HG02885 (cell line): Measurements from ENCODE around the gene SLX4IP.
"Not testable (repeated sequence)": the region's sequence is repeated elsewhere in the genome, so short reads cannot be mapped to it uniquely, and the experiment has no call there.

Source experiments
- ATAC-seq: cut with Tn5 transposase; IDR thresholded peaks from one replicate; pipeline ENCODE4 v1.9.1; 2021; ENCODE audit warnings: mild to moderate bottlenecking; ENCODE audit not compliant: unreplicated experiment, poor library complexity

SLX4IP gene

DNA sequence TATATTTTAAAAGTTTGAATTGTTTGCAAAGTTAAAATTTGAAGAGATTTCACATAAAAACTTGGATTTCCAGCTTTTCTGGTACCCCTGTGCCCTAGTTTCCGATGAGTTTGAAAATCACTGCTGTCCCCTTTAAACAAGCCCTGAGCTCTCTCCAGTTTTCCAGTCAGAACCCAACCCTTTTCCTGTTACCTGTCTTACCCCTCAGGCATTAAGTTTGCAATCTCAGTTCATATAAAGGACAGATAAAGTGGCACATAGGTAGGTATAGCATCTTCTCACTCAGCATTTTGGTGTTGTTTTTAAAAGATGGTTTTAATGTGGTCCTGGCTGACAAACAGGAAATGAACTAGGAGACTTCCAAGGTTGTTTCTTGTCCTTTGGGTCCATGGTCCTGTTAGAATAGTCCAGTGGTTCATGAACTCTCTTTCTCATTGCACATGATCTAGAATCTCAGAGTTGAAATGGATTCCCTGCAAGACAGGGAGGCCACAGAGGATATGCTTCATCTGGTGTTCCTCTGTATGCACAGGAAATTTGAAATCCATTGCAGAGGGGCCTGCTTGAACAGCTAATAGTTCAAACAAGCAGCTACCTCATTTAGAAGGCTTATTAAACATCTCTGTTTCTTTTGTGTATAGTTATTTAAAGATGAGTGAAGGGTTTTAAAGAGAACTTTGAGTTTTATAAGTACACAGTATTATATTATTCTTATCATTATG lies 156.0 kb downstream of the SLX4IP start:
- no peak for ATAC-seq

DNA sequence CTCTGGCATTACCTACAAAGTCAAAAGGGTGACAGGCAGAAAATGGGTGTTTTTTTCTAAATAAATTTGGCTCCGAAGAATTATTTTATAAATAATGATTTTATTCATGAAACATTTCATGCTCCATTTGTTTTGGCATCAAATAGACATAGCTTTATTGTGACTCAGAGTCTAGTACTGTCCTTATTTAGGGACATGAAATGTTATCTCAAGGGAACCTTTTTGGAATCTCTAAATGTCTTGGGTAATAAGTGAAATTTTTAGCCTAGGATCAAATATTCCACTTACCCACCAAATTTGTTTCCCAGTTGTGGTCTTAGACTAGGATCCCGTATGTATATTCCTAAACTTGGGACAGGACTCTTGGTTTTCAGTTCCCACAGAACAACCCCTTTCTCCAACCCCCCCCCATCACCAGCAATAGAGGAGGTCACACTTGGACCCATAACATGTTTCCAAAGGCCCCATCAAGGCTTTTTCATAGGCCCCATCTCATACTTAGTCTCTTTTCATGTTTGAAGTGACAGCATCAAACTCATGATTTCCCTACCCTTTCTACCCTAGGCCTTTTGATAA lies 156.9 kb downstream of the SLX4IP start:
- ATAC-seq = no peak

DNA sequence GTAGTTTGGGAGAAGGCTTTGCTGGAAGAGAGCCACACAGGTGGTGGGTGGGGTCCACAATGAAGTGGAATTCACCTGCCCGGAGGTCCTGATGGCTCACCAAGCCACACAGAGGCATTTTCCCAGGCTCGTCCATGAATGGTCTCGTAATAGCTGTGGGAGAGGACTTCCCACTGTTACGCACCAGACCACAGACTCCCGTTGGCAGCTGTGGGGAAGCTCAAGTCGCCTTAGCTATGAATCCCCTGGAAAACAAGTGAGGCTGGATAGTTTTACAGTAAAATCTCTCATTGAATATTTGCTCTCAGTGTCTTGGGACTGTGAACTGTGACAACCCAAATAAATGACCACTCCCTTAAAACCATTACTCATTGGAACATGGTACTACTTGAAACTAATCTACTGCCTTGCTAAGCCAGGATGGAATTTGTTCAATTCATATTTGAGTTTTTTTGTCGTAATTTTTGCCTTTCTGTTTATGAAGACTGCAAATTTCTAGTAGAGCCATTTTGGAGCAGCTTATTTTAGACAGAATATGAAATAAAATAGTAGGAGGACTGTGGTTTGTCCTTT lies 159.3 kb downstream of the SLX4IP start:
- no peak for ATAC-seq

DNA sequence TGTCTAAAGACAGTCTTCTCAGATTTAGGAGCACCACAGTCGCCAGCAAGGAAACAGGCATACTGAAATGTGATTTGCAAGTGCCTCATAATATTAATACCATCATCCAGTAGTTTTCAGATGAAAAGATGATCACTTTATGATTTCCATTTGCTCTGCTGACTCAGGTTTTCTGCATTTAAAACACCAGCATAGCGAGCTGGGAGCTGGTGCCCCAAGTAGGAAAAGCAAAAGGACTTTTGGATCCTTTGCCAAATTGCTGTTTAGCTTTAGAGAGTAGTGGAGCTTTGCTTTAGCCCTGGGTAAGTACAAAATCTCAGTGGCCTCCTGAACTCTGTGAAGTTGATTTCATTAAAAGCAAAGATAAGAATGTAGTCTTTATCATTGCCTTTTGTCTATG lies 160.2 kb downstream of the SLX4IP start:
- no peak for ATAC-seq

DNA sequence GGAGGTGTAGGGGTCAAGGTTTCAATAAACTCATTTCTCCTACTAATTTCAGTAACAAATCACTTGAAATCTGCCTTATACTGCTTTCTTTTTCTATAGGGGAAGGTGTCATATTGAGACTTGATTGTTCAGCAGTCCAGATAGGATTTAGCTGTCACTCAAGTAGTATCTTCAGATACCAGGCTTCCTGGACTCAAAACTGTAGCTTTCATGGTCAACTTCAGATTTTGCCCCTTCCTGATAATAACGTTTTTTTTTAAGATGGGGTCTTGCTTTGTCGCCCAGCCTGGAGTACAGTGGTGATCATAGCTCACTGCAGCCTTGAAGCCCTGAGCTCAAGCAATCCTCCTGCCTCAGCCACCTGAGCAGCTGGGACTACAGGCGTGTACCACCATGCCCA lies 160.9 kb downstream of the SLX4IP start:
- no peak for ATAC-seq

DNA sequence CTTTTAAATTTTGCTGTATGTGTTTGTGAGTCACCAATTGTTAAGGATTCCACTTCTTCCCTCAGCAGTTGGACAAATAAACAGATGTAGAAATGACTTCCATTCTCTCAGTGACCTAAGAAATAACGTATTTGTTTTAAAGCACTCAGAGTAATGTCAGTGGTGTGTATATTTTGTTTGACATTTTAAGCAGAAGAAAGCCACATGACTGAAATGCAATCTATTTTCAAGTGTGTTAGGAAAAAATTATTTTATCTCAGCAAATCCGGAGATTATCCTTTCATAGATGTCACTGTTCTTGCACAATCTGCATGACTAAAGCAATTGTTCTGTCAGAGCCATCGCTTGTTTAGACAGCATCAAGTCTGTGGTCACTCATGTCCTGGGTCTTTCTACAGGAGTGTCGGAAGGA lies 161.6 kb downstream of the SLX4IP start:
- no peak for ATAC-seq

DNA sequence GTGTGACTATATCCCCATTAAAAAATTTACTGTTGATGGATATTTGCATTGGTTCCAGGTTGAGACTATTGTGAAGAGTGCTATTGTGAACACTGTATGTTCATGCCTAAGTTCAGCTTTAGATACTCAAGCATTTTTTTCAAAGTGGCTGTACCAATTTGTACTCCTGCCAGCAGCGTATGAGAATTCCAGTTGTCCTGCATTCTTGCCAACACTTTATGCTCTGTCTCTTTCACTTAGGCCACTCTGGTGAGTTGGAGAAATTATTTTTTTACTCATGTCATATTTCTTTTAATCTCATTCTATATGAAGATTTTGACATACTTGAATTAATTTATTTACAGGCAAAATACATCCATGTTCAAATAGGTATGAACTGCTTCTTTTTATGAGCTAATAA lies 162.5 kb downstream of the SLX4IP start:
- ATAC-seq = no peak

DNA sequence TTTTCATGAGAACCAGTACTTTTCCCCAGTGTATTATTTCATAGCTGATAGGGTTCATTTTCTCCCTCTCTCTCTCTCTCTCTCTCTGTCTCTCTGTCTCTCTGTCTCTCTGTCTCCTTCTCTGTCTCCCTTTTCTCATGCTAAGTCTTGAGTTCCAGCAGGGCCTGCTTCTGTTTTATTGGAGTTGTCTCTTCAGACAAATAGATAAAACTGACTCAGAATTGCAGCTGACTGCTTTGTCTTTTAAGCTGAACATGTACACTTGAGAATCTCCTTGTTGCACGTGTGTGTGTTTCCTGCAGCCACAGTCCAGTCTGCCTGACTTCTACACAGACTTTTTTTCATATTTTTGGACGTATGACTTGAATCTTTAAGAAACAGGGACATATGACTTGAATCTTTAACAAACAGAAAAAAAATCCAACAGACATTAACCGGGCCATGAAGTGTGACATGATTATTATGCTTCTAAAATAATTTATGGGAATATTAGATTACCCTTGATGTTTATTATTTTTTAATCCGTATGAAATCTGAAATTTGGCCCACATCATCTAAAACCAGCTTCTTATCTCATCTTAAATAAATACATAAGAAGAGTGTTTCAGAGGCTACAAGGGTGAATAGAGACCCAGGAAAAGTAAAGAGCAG lies 167.2 kb downstream of the SLX4IP start:
- ATAC-seq = no peak

DNA sequence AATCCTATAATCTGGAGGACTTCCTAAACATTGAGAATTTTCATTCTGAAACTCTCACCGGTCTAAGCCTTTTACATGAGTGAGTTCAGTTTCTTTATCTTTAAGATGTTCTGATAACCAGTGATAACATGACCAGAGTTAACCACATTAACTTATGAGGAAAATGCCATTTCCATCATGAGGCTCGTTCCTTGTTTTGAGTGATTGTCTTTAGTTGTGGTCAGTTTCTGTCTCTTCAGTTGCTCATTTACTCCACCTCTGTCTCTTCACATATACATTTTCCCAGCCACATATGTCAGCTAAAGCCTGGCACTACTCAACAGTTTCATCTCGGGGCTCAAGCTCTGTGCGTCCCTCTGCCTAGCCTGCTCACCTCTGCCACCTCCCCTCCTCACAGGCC lies 168.3 kb downstream of the SLX4IP start:
- ATAC-seq = no peak

DNA sequence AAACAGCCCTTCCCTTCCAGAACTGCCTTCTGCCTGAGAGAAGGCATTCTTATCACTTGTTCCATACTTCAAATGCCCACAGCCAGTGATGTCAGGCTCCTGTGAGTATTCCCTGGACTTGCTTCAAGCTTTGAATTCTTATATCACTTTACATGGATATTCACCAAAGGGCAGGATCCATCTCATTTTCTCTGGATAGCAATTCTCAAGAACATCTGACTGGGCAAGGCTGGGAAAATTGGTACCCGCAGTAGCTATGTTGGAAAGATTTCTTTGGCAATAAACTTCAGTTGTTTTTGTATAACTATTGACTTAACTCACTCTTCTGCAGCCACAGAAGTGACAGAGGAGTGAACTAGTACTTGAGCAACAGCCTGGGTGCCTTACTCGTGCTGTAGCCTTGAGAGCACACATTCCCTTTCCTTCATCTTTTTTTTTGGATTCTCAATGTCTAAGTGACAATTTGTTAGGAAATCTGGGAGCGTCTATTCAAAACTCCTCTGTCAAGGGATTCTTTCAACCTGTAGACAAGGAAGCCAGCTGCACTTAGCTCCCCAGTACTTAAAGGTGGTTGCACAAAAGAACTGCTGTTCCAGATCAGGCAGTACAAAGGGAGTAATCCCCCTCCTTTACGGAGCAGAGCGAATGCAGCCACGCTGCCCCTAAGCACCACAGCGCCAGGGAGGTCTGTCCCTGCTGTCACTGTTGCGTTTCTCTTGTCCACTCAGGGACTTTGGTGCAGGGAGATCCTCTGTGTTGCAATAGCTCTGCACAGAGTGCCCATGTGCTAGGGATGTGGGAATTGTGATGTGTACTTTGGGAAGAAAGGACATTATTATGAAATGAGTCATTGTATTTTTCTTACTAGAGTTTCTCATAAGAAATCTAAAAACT lies 169.1 kb downstream of the SLX4IP start:
- no peak for ATAC-seq

DNA sequence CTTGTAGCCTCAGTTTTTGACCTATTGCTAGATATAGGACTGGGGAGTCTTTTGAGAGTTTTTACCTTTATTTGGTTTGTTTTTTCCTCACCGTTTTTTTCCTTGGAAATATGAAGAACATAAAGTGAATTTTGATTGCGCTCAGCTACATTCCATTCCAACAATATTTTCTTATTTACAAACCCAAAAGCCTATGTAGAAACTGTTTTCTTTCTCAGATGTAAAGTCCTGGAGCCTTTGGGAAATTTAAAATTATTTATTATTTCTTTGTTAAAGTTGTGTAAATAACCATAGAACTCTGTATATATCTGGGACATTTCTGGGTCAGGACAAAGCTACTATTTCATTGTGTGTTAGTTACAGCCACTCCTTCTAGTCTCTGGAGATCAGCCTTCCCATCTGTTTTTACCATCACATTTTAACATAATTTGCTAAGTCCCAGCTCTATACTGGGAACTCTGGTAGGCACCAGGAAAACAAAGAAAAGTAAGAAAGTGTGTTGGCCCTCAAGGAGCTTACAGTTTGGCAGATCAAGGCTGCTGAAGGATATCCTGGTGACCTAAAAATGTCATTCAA lies 169.8 kb downstream of the SLX4IP start:
- ATAC-seq = no peak

DNA sequence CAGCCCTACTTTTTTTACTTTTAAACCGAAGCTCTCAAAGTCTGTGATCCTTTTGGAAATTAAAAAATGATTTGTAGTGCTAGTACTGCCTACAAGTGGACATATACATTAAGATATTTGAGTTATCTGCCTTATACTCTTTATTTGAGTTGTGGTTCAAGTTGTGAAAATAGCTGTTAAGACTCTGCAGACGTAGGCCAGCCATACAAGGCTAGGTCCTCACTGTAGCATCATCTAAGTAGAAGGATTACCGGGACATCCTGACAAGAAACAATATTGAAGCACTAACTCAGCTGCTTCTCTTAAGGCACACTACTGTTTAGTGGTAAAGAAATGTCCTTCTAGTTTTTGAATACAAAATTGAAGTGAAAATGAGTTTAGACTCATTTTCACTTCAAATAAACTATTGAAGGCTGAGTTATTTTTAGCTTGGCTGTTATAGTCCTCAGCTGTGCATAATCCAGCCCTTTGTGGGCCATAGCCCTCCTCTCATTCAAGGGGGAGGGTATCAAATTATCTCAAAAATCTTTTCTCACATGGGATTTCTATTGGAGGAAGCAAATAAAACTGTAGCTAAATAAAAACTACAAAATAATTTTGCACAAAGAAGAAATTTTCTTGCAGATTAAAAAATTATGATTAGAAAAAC lies 170.6 kb downstream of the SLX4IP start:
- ATAC-seq = no peak

DNA sequence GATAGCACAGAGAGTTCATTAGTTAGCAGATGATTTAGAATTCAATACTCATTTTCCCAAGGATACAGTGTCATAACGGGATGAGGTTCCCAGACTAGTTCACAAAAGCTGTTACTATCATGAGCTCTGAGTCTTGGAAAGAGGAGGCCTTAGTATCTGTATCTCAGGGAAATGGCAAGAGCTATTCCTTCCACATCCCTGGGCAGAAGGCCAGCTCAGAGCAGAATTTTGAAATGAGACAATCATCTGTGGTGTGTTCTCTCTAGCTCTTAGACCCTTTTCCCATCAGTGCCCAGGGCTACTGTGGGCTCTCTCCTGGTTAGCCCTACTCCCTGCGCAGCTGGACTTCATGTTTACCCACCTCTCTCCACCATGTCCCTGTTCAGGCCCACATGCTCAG lies 174.2 kb downstream of the SLX4IP start:
- no peak for ATAC-seq

DNA sequence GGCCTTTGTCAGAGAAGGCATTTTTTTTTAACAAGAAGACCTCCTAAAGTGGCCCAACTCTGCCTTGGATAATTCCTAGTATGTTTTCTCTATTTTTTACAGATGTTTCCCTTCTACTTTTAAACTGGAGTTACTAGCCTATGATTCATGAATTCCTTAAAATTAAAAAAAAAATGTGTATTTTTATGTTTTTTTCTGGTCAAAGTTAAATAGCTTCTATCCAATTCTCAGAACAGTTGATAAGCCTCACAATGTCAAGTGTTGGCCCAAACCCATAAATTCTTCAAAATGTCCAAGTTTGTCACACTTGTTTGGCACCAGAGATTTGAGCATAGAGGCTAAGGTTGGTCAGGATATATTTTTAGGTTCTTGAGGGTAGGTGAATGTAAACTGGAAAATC lies 174.7 kb downstream of the SLX4IP start:
- ATAC-seq = no peak

DNA sequence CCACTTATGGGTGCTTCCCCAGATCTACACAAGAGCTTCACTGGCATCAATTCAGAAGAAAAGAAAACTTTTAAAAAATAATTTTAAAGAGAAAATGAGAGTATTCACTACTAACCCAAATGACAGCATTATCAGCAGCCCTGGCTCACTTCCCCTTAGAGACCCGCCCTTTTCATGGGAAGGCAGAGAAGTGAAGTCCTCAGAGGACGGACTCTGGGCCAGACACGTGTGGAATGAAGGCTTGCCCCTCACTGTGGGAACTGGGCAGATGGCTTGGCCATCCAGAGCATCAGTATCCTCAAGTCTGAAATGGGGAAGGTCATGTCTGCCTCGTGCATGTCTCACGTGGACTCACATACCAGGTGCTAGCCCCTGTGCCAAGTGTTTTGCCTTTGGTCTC lies 175.1 kb downstream of the SLX4IP start:
- ATAC-seq = no peak

DNA sequence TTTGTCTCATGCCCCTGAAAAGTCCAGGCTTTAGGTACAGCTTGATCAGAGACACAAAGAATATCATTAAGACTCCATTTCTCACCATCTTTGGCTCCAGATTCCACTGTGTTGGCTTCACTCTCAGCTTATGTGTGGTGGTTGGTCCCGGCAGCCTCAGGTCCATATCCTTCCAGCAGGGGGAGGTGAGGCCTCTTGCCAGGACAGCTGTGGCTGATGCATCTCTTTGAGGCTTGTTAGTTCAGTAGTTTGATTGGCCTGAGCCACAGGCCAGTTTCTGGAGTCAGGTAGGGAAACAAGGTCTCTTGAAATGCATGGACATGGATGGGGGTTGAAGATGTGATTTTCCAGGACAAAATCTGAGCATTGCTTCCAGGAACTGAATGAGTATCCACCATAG lies 176.3 kb downstream of the SLX4IP start:
- ATAC-seq = peak; percentile 91

DNA sequence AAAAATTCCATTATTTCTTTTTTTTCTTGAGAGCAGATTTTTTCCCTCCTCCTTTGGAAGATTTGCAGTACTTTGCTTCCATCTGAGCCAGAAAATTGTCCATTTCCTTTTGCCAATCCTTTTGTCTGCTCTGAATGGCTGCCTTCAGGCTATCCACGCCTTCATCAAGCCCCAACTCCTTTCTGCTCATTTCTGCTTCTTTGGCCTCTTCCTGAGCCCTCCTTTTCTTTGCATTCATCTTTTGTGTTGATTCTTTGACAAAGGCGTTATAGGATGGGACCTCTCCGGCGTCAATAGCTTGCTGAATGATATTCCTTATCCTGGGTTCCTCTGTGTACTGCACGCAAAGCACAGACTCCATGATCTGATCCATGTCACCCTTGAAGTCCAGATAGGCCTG lies 178.3 kb downstream of the SLX4IP start:
- not testable (repeated sequence) for ATAC-seq

DNA sequence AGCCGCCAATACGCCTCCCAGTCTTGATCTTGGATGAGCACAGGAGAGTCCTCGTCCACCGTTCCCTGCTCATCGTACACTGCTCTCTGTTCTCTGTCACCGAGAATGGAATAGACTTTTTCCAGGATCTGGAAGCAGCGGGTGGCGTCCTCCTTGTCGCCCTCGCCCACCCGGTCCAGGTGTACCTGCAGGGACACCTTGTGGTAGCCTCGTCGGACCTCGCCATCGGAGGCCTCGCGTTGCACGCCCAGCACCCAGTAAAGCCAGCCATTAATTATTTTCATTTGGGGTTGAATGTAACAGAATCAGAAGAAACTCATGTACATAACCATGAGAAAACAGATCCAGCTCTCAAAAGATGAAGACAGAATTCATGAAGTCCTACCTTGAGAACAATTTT lies 178.8 kb downstream of the SLX4IP start:
- ATAC-seq = no peak

DNA sequence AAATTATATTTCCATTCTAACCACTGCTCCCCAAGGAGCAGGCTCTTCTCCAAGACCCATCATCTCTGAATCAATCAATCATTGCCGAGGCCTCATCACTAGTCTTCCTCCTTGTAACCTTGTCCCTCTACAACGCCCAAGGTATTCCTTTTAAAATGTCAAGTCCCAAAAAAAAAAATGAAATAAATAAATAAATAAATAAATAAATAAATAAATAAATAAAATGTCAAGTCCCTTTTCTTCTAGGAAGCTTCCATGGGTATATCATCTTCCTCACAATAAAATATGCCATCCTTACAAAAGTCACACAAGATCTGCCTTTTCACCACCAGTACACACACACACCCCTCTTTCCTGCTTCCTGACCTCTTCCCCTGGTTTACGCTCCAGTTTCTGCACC lies 181.1 kb downstream of the SLX4IP start:
- ATAC-seq = no peak
